ENCODE measurements around the gene TAS1R3. TPM values are rescaled to one million over a fixed set of nuclear protein-coding genes. Genes with fewer than 3 reads are reported as not detected.

The TAS1R3 gene
- total RNA-seq, 1 experiment from 2014 or later, result 0.22 TPM

DNA sequence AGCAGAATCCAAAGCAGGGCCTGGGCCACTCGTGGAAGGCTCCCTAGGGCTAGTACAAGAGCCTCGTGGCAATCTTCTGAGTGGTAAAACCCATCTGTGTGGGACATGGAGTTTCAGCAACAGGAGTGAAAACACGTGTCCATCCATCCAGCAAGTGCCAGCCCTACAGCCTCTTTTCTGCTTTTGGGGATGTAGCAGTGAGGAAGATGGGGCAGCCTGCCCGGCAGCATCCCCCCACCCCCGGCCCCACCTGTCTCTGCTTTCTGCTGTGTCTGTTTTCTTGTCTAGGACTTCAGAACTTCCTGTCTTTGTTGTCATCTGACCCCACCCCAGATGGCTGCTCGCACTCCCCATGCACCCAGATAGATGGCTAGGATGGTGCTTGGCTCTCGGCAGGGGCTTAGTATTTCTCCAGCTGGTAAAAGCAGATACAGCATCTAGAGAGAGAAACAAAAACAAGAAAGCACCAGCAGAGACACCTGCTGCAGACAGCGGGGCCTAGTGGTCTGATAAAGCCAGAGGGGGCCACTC is 4.9 kb upstream of the TAS1R3 start:
- Mint-ChIP-seq H3K27me3 (ENCODE audit: low read depth) (no peaks in the 10 kb centered on the region), H3K36me3 (no peaks in the 10 kb centered on the region), H3K4me1 (peaks cover 11% of the 10 kb centered on the region), H3K4me3 (peak overlapping the region; percentile 63), H3K9me3 (peaks cover 4% of the 10 kb centered on the region), H3K27ac (no peak overlapping the region)
- ChIA-PET CTCF (interaction anchor here (0.6 kb wide), 1 partner anchor 36 kb away, joined by 5 read pairs; no protein-coding TSS in a partner anchor), POLR2A (no interaction called here)
- ATAC-seq (no peak), DNase-seq (ENCODE audit: low spot score) (no peak)
- TF ChIP-seq ZNF671 (CRISPR knock-in tag; IDR thresholded peaks at IDR 0.05) (no peak), MXD4 (CRISPR knock-in tag; IDR thresholded peaks at IDR 0.05; ENCODE audit: borderline replicate concordance) (no peak), HMGA2 (CRISPR knock-in tag; IDR thresholded peaks at IDR 0.05) (no peak), ZNF423 (CRISPR knock-in tag; IDR thresholded peaks at IDR 0.05) (no peak), TP53 (CRISPR knock-in tag; IDR thresholded peaks at IDR 0.05) (no peak), CREB1 (CRISPR knock-in tag; IDR thresholded peaks at IDR 0.05) (no peak), CREM (CRISPR knock-in tag; IDR thresholded peaks at IDR 0.05) (no peak), ELF4 (CRISPR knock-in tag; IDR thresholded peaks at IDR 0.05; ENCODE audit: low read depth) (no peak), NR1H2 (CRISPR knock-in tag; IDR thresholded peaks at IDR 0.05) (no peak), FOXJ3 (CRISPR knock-in tag; IDR thresholded peaks at IDR 0.05; ENCODE audit: borderline replicate concordance) (no peak), JAZF1 (CRISPR knock-in tag; IDR thresholded peaks at IDR 0.05) (no peak)
- TF ChIP-seq, protein P1, sequence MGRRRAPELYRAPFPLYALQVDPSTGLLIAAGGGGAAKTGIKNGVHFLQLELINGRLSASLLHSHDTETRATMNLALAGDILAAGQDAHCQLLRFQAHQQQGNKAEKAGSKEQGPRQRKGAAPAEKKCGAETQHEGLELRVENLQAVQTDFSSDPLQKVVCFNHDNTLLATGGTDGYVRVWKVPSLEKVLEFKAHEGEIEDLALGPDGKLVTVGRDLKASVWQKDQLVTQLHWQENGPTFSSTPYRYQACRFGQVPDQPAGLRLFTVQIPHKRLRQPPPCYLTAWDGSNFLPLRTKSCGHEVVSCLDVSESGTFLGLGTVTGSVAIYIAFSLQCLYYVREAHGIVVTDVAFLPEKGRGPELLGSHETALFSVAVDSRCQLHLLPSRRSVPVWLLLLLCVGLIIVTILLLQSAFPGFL (CRISPR knock-in tag; IDR thresholded peaks at IDR 0.05; ENCODE audit: borderline replicate concordance), result no peak
- TF ChIP-seq, protein P2, sequence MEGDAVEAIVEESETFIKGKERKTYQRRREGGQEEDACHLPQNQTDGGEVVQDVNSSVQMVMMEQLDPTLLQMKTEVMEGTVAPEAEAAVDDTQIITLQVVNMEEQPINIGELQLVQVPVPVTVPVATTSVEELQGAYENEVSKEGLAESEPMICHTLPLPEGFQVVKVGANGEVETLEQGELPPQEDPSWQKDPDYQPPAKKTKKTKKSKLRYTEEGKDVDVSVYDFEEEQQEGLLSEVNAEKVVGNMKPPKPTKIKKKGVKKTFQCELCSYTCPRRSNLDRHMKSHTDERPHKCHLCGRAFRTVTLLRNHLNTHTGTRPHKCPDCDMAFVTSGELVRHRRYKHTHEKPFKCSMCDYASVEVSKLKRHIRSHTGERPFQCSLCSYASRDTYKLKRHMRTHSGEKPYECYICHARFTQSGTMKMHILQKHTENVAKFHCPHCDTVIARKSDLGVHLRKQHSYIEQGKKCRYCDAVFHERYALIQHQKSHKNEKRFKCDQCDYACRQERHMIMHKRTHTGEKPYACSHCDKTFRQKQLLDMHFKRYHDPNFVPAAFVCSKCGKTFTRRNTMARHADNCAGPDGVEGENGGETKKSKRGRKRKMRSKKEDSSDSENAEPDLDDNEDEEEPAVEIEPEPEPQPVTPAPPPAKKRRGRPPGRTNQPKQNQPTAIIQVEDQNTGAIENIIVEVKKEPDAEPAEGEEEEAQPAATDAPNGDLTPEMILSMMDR (IDR thresholded peaks at IDR 0.05), result no peak
- TF ChIP-seq, protein P3, sequence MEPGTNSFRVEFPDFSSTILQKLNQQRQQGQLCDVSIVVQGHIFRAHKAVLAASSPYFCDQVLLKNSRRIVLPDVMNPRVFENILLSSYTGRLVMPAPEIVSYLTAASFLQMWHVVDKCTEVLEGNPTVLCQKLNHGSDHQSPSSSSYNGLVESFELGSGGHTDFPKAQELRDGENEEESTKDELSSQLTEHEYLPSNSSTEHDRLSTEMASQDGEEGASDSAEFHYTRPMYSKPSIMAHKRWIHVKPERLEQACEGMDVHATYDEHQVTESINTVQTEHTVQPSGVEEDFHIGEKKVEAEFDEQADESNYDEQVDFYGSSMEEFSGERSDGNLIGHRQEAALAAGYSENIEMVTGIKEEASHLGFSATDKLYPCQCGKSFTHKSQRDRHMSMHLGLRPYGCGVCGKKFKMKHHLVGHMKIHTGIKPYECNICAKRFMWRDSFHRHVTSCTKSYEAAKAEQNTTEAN (CRISPR knock-in tag; IDR thresholded peaks at IDR 0.05), result no peak
- TF ChIP-seq, protein P4, sequence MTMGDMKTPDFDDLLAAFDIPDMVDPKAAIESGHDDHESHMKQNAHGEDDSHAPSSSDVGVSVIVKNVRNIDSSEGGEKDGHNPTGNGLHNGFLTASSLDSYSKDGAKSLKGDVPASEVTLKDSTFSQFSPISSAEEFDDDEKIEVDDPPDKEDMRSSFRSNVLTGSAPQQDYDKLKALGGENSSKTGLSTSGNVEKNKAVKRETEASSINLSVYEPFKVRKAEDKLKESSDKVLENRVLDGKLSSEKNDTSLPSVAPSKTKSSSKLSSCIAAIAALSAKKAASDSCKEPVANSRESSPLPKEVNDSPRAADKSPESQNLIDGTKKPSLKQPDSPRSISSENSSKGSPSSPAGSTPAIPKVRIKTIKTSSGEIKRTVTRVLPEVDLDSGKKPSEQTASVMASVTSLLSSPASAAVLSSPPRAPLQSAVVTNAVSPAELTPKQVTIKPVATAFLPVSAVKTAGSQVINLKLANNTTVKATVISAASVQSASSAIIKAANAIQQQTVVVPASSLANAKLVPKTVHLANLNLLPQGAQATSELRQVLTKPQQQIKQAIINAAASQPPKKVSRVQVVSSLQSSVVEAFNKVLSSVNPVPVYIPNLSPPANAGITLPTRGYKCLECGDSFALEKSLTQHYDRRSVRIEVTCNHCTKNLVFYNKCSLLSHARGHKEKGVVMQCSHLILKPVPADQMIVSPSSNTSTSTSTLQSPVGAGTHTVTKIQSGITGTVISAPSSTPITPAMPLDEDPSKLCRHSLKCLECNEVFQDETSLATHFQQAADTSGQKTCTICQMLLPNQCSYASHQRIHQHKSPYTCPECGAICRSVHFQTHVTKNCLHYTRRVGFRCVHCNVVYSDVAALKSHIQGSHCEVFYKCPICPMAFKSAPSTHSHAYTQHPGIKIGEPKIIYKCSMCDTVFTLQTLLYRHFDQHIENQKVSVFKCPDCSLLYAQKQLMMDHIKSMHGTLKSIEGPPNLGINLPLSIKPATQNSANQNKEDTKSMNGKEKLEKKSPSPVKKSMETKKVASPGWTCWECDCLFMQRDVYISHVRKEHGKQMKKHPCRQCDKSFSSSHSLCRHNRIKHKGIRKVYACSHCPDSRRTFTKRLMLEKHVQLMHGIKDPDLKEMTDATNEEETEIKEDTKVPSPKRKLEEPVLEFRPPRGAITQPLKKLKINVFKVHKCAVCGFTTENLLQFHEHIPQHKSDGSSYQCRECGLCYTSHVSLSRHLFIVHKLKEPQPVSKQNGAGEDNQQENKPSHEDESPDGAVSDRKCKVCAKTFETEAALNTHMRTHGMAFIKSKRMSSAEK (CRISPR knock-in tag; IDR thresholded peaks at IDR 0.05; ENCODE audit: borderline replicate concordance), result no peak

DNA sequence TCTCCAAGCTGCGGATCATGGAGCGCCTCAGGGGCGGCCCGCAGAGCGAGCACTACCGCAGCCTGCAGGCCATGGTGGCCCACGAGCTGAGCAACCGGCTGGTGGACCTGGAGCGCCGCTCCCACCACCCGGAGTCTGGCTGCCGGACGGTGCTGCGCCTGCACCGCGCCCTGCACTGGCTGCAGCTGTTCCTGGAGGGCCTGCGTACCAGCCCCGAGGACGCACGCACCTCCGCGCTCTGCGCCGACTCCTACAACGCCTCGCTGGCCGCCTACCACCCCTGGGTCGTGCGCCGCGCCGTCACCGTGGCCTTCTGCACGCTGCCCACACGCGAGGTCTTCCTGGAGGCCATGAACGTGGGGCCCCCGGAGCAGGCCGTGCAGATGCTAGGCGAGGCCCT is 3.8 kb upstream of the TAS1R3 start:
- peaks cover 8% of the 10 kb centered on the region for H3K4me1 Mint-ChIP-seq
- POLR2A ChIA-PET, result no interaction called here
- H3K27ac Mint-ChIP-seq, result no peak overlapping the region
- H3K9me3 Mint-ChIP-seq, result peaks cover 4% of the 10 kb centered on the region
- ATAC-seq, result no peak
- H3K4me3 Mint-ChIP-seq, result no peak overlapping the region
- DNase-seq (ENCODE audit: low spot score), result no peak
- CTCF ChIA-PET, result interaction anchor here (0.6 kb wide), 1 partner anchor 59 kb away, joined by 3 read pairs; no protein-coding TSS in a partner anchor
- TF ChIP-seq ZBTB21 (CRISPR knock-in tag; IDR thresholded peaks at IDR 0.05; ENCODE audit: borderline replicate concordance) (no peak), ZNF396 (CRISPR knock-in tag; IDR thresholded peaks at IDR 0.05; ENCODE audit: borderline replicate concordance) (no peak), GRHL2 (CRISPR knock-in tag; IDR thresholded peaks at IDR 0.05; ENCODE audit: insufficient replicate concordance, severe bottlenecking) (no peak), GABPB1 (CRISPR knock-in tag; IDR thresholded peaks at IDR 0.05) (no peak), ETV6 (CRISPR knock-in tag; IDR thresholded peaks at IDR 0.05) (no peak), NFYB (CRISPR knock-in tag; conservative IDR thresholded peaks at IDR 0.05; ENCODE audit: low read depth) (no peak), ESRRA (CRISPR knock-in tag; IDR thresholded peaks at IDR 0.05; ENCODE audit: borderline replicate concordance) (no peak)
- TF ChIP-seq, protein P5, sequence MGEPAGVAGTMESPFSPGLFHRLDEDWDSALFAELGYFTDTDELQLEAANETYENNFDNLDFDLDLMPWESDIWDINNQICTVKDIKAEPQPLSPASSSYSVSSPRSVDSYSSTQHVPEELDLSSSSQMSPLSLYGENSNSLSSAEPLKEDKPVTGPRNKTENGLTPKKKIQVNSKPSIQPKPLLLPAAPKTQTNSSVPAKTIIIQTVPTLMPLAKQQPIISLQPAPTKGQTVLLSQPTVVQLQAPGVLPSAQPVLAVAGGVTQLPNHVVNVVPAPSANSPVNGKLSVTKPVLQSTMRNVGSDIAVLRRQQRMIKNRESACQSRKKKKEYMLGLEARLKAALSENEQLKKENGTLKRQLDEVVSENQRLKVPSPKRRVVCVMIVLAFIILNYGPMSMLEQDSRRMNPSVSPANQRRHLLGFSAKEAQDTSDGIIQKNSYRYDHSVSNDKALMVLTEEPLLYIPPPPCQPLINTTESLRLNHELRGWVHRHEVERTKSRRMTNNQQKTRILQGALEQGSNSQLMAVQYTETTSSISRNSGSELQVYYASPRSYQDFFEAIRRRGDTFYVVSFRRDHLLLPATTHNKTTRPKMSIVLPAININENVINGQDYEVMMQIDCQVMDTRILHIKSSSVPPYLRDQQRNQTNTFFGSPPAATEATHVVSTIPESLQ (CRISPR knock-in tag; IDR thresholded peaks at IDR 0.05), result no peak
- H3K27me3 Mint-ChIP-seq (ENCODE audit: low read depth), result no peaks in the 10 kb centered on the region
- H3K36me3 Mint-ChIP-seq, result no peaks in the 10 kb centered on the region

All from WTC11 (cell line).